Fibroblast of lung (primary cell): Measurements from ENCODE around the gene SMIM34. TPM values are rescaled to one million over a fixed set of nuclear protein-coding genes. Genes with fewer than 3 reads are reported as not detected.

ENCODE experiments used
- polyA plus RNA-seq, 2 donors: library from polyadenylated mRNA; depleted of rRNA in 1 of 2; stranded (reverse) in 1 of 2; unstranded in 1 of 2; fragments of >200 nt; gene quantifications; 2 replicates each; pipeline ENCODE4 v1.2.1, GENCODE V29; 2011 to 2012; ENCODE audit warnings: missing spikeins in 1 of 2
- total RNA-seq: library from RNA; depleted of rRNA; stranded (reverse); fragments of >200 nt; gene quantifications from 2 replicates; pipeline ENCODE4 v1.2.1, GENCODE V29; 2014

SMIM34 gene
- total and polyA plus RNA-seq, 2 donors (not counting 1 experiment from before 2014, with no cell fraction given), result not detected

Other genes with a start within 250 kb of the SMIM34 start
- 0.17 TPM in 1 of 2 replicates, not detected in the other for gene KCNE2, start 59.9 kb downstream of the SMIM34 start, total RNA-seq
- not detected in 2 replicates for gene KCNE2, start 59.9 kb downstream of the SMIM34 start, polyA plus RNA-seq
- 11.8 and 19.3 TPM in 2 replicates for gene SMIM11, start 48.4 kb downstream of the SMIM34 start, total RNA-seq
- gene SMIM11, start 48.4 kb downstream of the SMIM34 start, polyA plus RNA-seq, result 8.0 and 9.9 TPM in 2 replicates
- under 0.01 and 0.33 TPM in 2 replicates for gene KCNE1, start 88.3 kb upstream of the SMIM34 start, total RNA-seq
- gene KCNE1, start 88.3 kb upstream of the SMIM34 start, polyA plus RNA-seq, result 0.45 and 0.63 TPM in 2 replicates
- gene RCAN1, start 191.2 kb upstream of the SMIM34 start, total RNA-seq, result 163 and 259 TPM in 2 replicates
- 55.9 and 94.8 TPM in 2 replicates for gene RCAN1, start 191.2 kb upstream of the SMIM34 start, polyA plus RNA-seq
- 1.8 and 5.3 TPM in 2 replicates for gene CLIC6, start 245.0 kb upstream of the SMIM34 start, total RNA-seq
- gene CLIC6, start 245.0 kb upstream of the SMIM34 start, polyA plus RNA-seq, result 2.0 and 2.4 TPM in 2 replicates